HL-60 (cell line): ENCODE measurements around the gene FBXW7.

Experiments
- GABPA ChIP-seq: IDR thresholded peaks from 2 replicates; pipeline ENCODE4 v1.6.1; 2012; ENCODE audit warnings: low read depth
- POLR2AphosphoS5 ChIP-seq: IDR thresholded peaks from 2 replicates; pipeline ENCODE4 v1.6.1; 2012; ENCODE audit warnings: low read depth
- REST ChIP-seq: IDR thresholded peaks from 2 replicates; pipeline ENCODE4 v1.6.1; 2012; ENCODE audit warnings: low read depth; ENCODE audit not compliant: insufficient replicate concordance
- TF ChIP-seq, protein P1 (sequence below): IDR thresholded peaks from one replicate; pipeline ENCODE4 v1.5.1; 2011; ENCODE audit warnings: low read length, control low read depth, inconsistent platforms; ENCODE audit not compliant: insufficient read depth

GRCh38 chr4:152563209-152563608 is 27.3 kb upstream of the FBXW7 start:
- TF ChIP-seq GABPA (no peak), POLR2AphosphoS5 (no peak), REST (no peak)
- TF ChIP-seq, protein P1, sequence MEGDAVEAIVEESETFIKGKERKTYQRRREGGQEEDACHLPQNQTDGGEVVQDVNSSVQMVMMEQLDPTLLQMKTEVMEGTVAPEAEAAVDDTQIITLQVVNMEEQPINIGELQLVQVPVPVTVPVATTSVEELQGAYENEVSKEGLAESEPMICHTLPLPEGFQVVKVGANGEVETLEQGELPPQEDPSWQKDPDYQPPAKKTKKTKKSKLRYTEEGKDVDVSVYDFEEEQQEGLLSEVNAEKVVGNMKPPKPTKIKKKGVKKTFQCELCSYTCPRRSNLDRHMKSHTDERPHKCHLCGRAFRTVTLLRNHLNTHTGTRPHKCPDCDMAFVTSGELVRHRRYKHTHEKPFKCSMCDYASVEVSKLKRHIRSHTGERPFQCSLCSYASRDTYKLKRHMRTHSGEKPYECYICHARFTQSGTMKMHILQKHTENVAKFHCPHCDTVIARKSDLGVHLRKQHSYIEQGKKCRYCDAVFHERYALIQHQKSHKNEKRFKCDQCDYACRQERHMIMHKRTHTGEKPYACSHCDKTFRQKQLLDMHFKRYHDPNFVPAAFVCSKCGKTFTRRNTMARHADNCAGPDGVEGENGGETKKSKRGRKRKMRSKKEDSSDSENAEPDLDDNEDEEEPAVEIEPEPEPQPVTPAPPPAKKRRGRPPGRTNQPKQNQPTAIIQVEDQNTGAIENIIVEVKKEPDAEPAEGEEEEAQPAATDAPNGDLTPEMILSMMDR, result no peak
